ENCODE data around the gene SENP1.

Gene SENP1

GRCh38 chr12:48067250-48067938 is 38.5 kb downstream of the SENP1 start:
- no peak for DNase-seq (ENCODE audit: low read depth)

GRCh38 chr12:48065041-48065440 is 40.8 kb downstream of the SENP1 start:
- DNase-seq (ENCODE audit: low read depth) = no peak

- no peak for DNase-seq (ENCODE audit: low read depth)
Observed at GRCh38 chr12:48063530-48063929, 42.3 kb downstream of the SENP1 start.

GRCh38 chr12:48061938-48062719 is 43.8 kb downstream of the SENP1 start:
- no peak for DNase-seq (ENCODE audit: low read depth)

GRCh38 chr12:48060474-48060873 is 45.4 kb downstream of the SENP1 start:
- no peak for DNase-seq (ENCODE audit: low read depth)

GRCh38 chr12:48058771-48059170 is 47.1 kb downstream of the SENP1 start:
- no peak for DNase-seq (ENCODE audit: low read depth)

GRCh38 chr12:48054955-48055821 is 50.7 kb downstream of the SENP1 start:
- no peak for DNase-seq (ENCODE audit: low read depth)

GRCh38 chr12:48053883-48054282 is 52.0 kb downstream of the SENP1 start:
- no peak for DNase-seq (ENCODE audit: low read depth)

GRCh38 chr12:48053122-48053521 is 52.8 kb downstream of the SENP1 start:
- DNase-seq (ENCODE audit: low read depth) = no peak

GRCh38 chr12:48051681-48052080 is 54.2 kb downstream of the SENP1 start:
- no peak for DNase-seq (ENCODE audit: low read depth)

GRCh38 chr12:48050174-48050573 is 55.7 kb downstream of the SENP1 start:
- DNase-seq (ENCODE audit: low read depth) = no peak

GRCh38 chr12:48045965-48046518 is 59.8 kb downstream of the SENP1 start:
- DNase-seq (ENCODE audit: low read depth) = no peak

GRCh38 chr12:48045061-48045846 is 60.6 kb downstream of the SENP1 start:
- DNase-seq (ENCODE audit: low read depth) = no peak

GRCh38 chr12:48044396-48044795 is 61.5 kb downstream of the SENP1 start:
- no peak for DNase-seq (ENCODE audit: low read depth)

GRCh38 chr12:48043771-48044170 is 62.1 kb downstream of the SENP1 start:
- no peak for DNase-seq (ENCODE audit: low read depth)

GRCh38 chr12:48041591-48042423 is 64.1 kb downstream of the SENP1 start:
- DNase-seq (ENCODE audit: low read depth) = no peak

GRCh38 chr12:48040354-48040753 is 65.5 kb downstream of the SENP1 start:
- no peak for DNase-seq (ENCODE audit: low read depth)

- DNase-seq (ENCODE audit: low read depth) = no peak
Observed at GRCh38 chr12:48039151-48039550, 66.7 kb downstream of the SENP1 start.

- no peak for DNase-seq (ENCODE audit: low read depth)
Observed at GRCh38 chr12:48038085-48038484, 67.8 kb downstream of the SENP1 start.

GRCh38 chr12:48037267-48037915 is 68.5 kb downstream of the SENP1 start:
- no peak for DNase-seq (ENCODE audit: low read depth)

All from stimulated activated CD8-positive, alpha-beta memory T cell treated with anti-CD3 and anti-CD28 coated beads, Interleukin-4, amount 100 ng/mL, for 24 hours (primary cell).